A673 (cell line): ENCODE results near the gene LCE4A. TPM values are rescaled to one million over a fixed set of nuclear protein-coding genes. Genes with fewer than 3 reads are reported as not detected.

Experiments used
- BruUV-seq: library from RNA; stranded (reverse); fragments of 400-500 nt; replicated peaks from 2 replicates; lab custom pipeline; 2021; lab: Mats Ljungman, UMichigan
- CTCF ChIA-PET: fragments of 300-600 bp; sonication (Branson Sonifier 250); formaldehyde crosslinking; loops from one replicate; lab custom pipeline; 2022; ENCODE audit warnings: antibody characterized with exemption; lab: Charles Lee
- POLR2A ChIA-PET: fragments of 300-600 bp; sonication (Branson Sonifier 250); formaldehyde crosslinking; loops from one replicate; lab custom pipeline; 2022; ENCODE audit warnings: antibody characterized with exemption; ENCODE audit not compliant: low non-redundant PET; lab: Charles Lee
- DNase-seq: peaks from one replicate; pipeline ENCODE4 v3.0.0-alpha.2; 2015; ENCODE audit warnings: low spot score
- H3K27ac ChIP-seq: fragments of 200-600 bp; sonication (generic); 2 replicates; pipeline ENCODE4 v1.5.1; 2016; ENCODE audit warnings: mixed run types, low read depth, mild to moderate bottlenecking, mixed read lengths, antibody characterized with exemption, low read length; ENCODE audit not compliant: poor library complexity, severe bottlenecking
- H3K27me3 ChIP-seq: fragments of 200-600 bp; sonication (generic); replicated peaks from 2 replicates; pipeline ENCODE4 v1.6.1; 2017; ENCODE audit warnings: mixed run types, low read depth, mild to moderate bottlenecking, mixed read lengths, antibody characterized with exemption, low read length; ENCODE audit not compliant: insufficient read depth, poor library complexity
- H3K36me3 ChIP-seq: fragments of 200-600 bp; sonication (generic); 2 replicates; pipeline ENCODE4 v1.6.1; 2016; ENCODE audit warnings: mixed run types, mild to moderate bottlenecking, mixed read lengths, antibody characterized with exemption, low read length; ENCODE audit not compliant: insufficient read depth, poor library complexity, severe bottlenecking
- H3K4me1 ChIP-seq: fragments of 200-600 bp; sonication (generic); 2 replicates; pipeline ENCODE4 v1.6.1; 2017; ENCODE audit warnings: mixed run types, mild to moderate bottlenecking, mixed read lengths, antibody characterized with exemption, low read length; ENCODE audit not compliant: insufficient read depth, poor library complexity, severe bottlenecking
- H3K4me3 ChIP-seq: fragments of 200-600 bp; sonication (generic); 2 replicates; pipeline ENCODE4 v1.5.1; 2016; ENCODE audit warnings: low read depth, mixed run types, mild to moderate bottlenecking, mixed read lengths, low read length; ENCODE audit not compliant: poor library complexity, severe bottlenecking
- H3K9me3 ChIP-seq: fragments of 200-600 bp; sonication (generic); 2 replicates; pipeline ENCODE4 v1.6.1; 2016; ENCODE audit warnings: mixed run types, low read depth, mild to moderate bottlenecking, mixed read lengths, antibody characterized with exemption, low read length; ENCODE audit not compliant: poor library complexity, severe bottlenecking
- CTCF ChIP-seq: fragments of 300-800, 200-600 bp; sonication (generic); conservative IDR thresholded peaks from 2 replicates; pipeline ENCODE4 v1.5.1; 2017; ENCODE audit warnings: low read depth, mild to moderate bottlenecking, antibody characterized with exemption, low read length, moderate library complexity, mixed read lengths
- EZH2 ChIP-seq: fragments of 200-600 bp; sonication (generic); IDR thresholded peaks from 2 replicates; pipeline ENCODE4 v1.6.1; 2017; ENCODE audit warnings: borderline replicate concordance, low read depth, mild to moderate bottlenecking, mixed read lengths, antibody characterized with exemption, low read length; ENCODE audit not compliant: poor library complexity, severe bottlenecking
- intact Hi-C: fragments of 100-400 bp; cut with micrococcal nuclease; formaldehyde crosslinking; loops from one replicate; pipeline ENCODE4 v1.10.0; 2022; ENCODE audit not compliant: unreplicated experiment
- total RNA-seq: library from RNA; stranded (reverse); gene quantifications from 2 replicates; pipeline ENCODE4 v1.2.3, GENCODE V29; 2021

LCE4A gene
- total RNA-seq, 1 experiment from 2014 or later: not detected

- TF ChIP-seq EZH2 (no peak), CTCF (no peak)
- intact Hi-C loops: no loop called here
- BruUV-seq: no TSS peak
- Histone ChIP-seq H3K27me3 (peaks cover 3% of the 10 kb centered on the region), H3K4me1 (no peaks in the 10 kb centered on the region), H3K4me3 (no peak overlapping the region), H3K9me3 (no peaks in the 10 kb centered on the region), H3K36me3 (no peaks in the 10 kb centered on the region), H3K27ac (no peak overlapping the region)
- CTCF ChIA-PET: no interaction called here
- no peak for DNase-seq
- POLR2A ChIA-PET: no interaction called here
Measured at GRCh38 chr1:152756872-152757271, 48.9 kb downstream of the LCE4A start.

GRCh38 chr1:152757747-152758146 is 49.8 kb downstream of the LCE4A start, which contains the start of gene KPRP:
Gene KPRP (plus strand): TSS chr1:152758025. CDS start chr1:152759589, 1,564 bp downstream.
- Histone ChIP-seq H3K27ac (no peak within 1 kb of the TSS), H3K36me3 (no peaks in the 10 kb centered on the region), H3K9me3 (no peaks in the 10 kb centered on the region), H3K27me3 (peaks cover 3% of the 10 kb centered on the region), H3K4me3 (no peak within 1 kb of the TSS), H3K4me1 (no peaks in the 10 kb centered on the region)
- DNase-seq: no peak
- no TSS peak for BruUV-seq
- TF ChIP-seq CTCF: no peak
- TF ChIP-seq EZH2: no peak
- ChIA-PET CTCF (no interaction called here), POLR2A (no interaction called here)
- intact Hi-C loops: no loop called here

GRCh38 chr1:152758636-152759035 is 50.7 kb downstream of the LCE4A start:
- DNase-seq: no peak
- no peak for TF ChIP-seq EZH2
- no peak for TF ChIP-seq CTCF
- Histone ChIP-seq H3K4me3 (no peak overlapping the region), H3K27ac (no peak overlapping the region), H3K4me1 (no peaks in the 10 kb centered on the region), H3K27me3 (no peaks in the 10 kb centered on the region), H3K36me3 (no peaks in the 10 kb centered on the region), H3K9me3 (no peaks in the 10 kb centered on the region)
- CTCF ChIA-PET: no interaction called here
- BruUV-seq: no TSS peak
- intact Hi-C loops: no loop called here
- POLR2A ChIA-PET: no interaction called here

Other genes starting within 250 kb of the LCE4A start
- not detected in 2 replicates for gene LCE5A, start 197.4 kb upstream of the LCE4A start, total RNA-seq
- gene CRCT1, start 193.7 kb upstream of the LCE4A start, total RNA-seq: not detected in 2 replicates
- not detected in 2 replicates for gene LCE3E, start 141.4 kb upstream of the LCE4A start, total RNA-seq
- gene LCE3D, start 127.6 kb upstream of the LCE4A start, total RNA-seq: not detected in 2 replicates
- gene LCE3C, start 107.9 kb upstream of the LCE4A start, total RNA-seq: not detected in 2 replicates
- not detected in 2 replicates for gene LCE3B, start 94.3 kb upstream of the LCE4A start, total RNA-seq
- gene LCE3A, start 85.1 kb upstream of the LCE4A start, total RNA-seq: not detected in 2 replicates
- not detected in 2 replicates for gene LCE2D, start 44.8 kb upstream of the LCE4A start, total RNA-seq
- gene LCE2C, start 32.9 kb upstream of the LCE4A start, total RNA-seq: not detected in 2 replicates
- not detected in 2 replicates for gene LCE2B, start 22.0 kb upstream of the LCE4A start, total RNA-seq
- gene LCE2A, start 9.8 kb upstream of the LCE4A start, total RNA-seq: not detected in 2 replicates
- gene KPRP, start 49.9 kb downstream of the LCE4A start, total RNA-seq: not detected in 2 replicates
- gene LCE1F, start 67.0 kb downstream of the LCE4A start, total RNA-seq: not detected in 2 replicates
- gene LCE1E, start 78.1 kb downstream of the LCE4A start, total RNA-seq: not detected in 2 replicates
- gene LCE1D, start 88.6 kb downstream of the LCE4A start, total RNA-seq: not detected in 2 replicates
- not detected in 2 replicates for gene LCE1C, start 98.5 kb downstream of the LCE4A start, total RNA-seq
- gene LCE1B, start 103.8 kb downstream of the LCE4A start, total RNA-seq: not detected in 2 replicates
- gene LCE1A, start 119.3 kb downstream of the LCE4A start, total RNA-seq: not detected in 2 replicates
- gene LCE6A, start 134.7 kb downstream of the LCE4A start, total RNA-seq: not detected in 2 replicates
- not detected in 2 replicates for gene LCE7A, start 151.8 kb downstream of the LCE4A start, total RNA-seq
- not detected in 2 replicates for gene SMCP, start 170.2 kb downstream of the LCE4A start, total RNA-seq
- gene IVL, start 200.4 kb downstream of the LCE4A start, total RNA-seq: not detected in 2 replicates
- not detected in 2 replicates for gene SPRR5, start 239.0 kb downstream of the LCE4A start, total RNA-seq